ENCODE results near the gene UQCRQ. TPM values are rescaled to one million over a fixed set of nuclear protein-coding genes. Genes with fewer than 3 reads are reported as not detected.
A peak's percentile ranks its signal among the peaks of the same experiment; 100 is the strongest.

UQCRQ gene
- total and polyA plus RNA-seq, 2 of the 13 experiments (the other 11 are each of a cell fraction or from before 2014, with no cell fraction given), result 257 to 575 TPM

GRCh38 chr5:132866342-132867045, at the start of gene UQCRQ, which contains the start of gene GDF9 (continued):
- TF ChIP-seq ATF7 (IDR thresholded peaks at IDR 0.05), result peak; percentile 83
- peak; percentile 56; the same call in 1 of the 2 replicates for TF ChIP-seq ATF7 (CRISPR knock-in tag; IDR thresholded peaks at IDR 0.05)
- peak; percentile 37; the same call in 1 of the 2 replicates for TF ChIP-seq ZNF205 (CRISPR knock-in tag; IDR thresholded peaks at IDR 0.05)
- no peak; the same call in 1 of the 2 replicates for TF ChIP-seq BORCS8-MEF2B (CRISPR knock-in tag; IDR thresholded peaks at IDR 0.05)
- peak; percentile 71; the same call in 1 of the 2 replicates for TF ChIP-seq SP5 (CRISPR knock-in tag; IDR thresholded peaks at IDR 0.05; ENCODE audit: borderline replicate concordance, low read depth)
- TF ChIP-seq ZNF800 (CRISPR knock-in tag; IDR thresholded peaks at IDR 0.05), result peak; percentile 64; the same call in 1 of the 2 replicates
- no peak; the same call in 1 of the 2 replicates for TF ChIP-seq ZNF451 (CRISPR knock-in tag; IDR thresholded peaks at IDR 0.05)
- TF ChIP-seq KAT7 (CRISPR knock-in tag; IDR thresholded peaks at IDR 0.05; ENCODE audit: borderline replicate concordance), result peak; percentile 64
- TF ChIP-seq ZFP36 (IDR thresholded peaks at IDR 0.05; ENCODE audit: borderline replicate concordance, low read depth, low read length, partially characterized antibody), result no peak
- TF ChIP-seq ETV6 (CRISPR knock-in tag; conservative IDR thresholded peaks at IDR 0.05), result 0 out of 2 replicates have a peak, but pooled peaks have one; percentile 23
- TF ChIP-seq, protein P1, sequence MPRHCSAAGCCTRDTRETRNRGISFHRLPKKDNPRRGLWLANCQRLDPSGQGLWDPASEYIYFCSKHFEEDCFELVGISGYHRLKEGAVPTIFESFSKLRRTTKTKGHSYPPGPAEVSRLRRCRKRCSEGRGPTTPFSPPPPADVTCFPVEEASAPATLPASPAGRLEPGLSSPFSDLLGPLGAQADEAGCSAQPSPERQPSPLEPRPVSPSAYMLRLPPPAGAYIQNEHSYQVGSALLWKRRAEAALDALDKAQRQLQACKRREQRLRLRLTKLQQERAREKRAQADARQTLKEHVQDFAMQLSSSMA (CRISPR knock-in tag; IDR thresholded peaks at IDR 0.05), result 0 out of 2 replicates have a peak, but pooled peaks have one; percentile 9
- TF ChIP-seq ARID2 (CRISPR knock-in tag; IDR thresholded peaks at IDR 0.05; ENCODE audit: borderline replicate concordance), result peak; percentile 59; the same call in 1 of the 2 replicates
- TF ChIP-seq ZSCAN29 (CRISPR knock-in tag; conservative IDR thresholded peaks at IDR 0.05), result no peak; the same call in 1 of the 2 replicates
- no peak for TF ChIP-seq ZNF724P (CRISPR knock-in tag; IDR thresholded peaks at IDR 0.05; ENCODE audit: borderline replicate concordance)
- peak; percentile 6; the same call in 1 of the 2 replicates for TF ChIP-seq MAFF (IDR thresholded peaks at IDR 0.05; ENCODE audit: low read depth, low read length)
- TF ChIP-seq NFIC (IDR thresholded peaks at IDR 0.05; ENCODE audit: low read length), result peak; percentile 10; the same call in 1 of the 2 replicates
- peak; percentile 94 for TF ChIP-seq GATAD1 (CRISPR knock-in tag; IDR thresholded peaks at IDR 0.05)
- TF ChIP-seq MIXL1 (CRISPR knock-in tag; IDR thresholded peaks at IDR 0.05), result peak; percentile 10; the same call in 1 of the 2 replicates
- peak; percentile 95 for TF ChIP-seq CTCF (CRISPR knock-in tag; IDR thresholded peaks at IDR 0.05)
- TF ChIP-seq RFX3 (CRISPR knock-in tag; IDR thresholded peaks at IDR 0.05), result no peak
- TF ChIP-seq, protein P2, sequence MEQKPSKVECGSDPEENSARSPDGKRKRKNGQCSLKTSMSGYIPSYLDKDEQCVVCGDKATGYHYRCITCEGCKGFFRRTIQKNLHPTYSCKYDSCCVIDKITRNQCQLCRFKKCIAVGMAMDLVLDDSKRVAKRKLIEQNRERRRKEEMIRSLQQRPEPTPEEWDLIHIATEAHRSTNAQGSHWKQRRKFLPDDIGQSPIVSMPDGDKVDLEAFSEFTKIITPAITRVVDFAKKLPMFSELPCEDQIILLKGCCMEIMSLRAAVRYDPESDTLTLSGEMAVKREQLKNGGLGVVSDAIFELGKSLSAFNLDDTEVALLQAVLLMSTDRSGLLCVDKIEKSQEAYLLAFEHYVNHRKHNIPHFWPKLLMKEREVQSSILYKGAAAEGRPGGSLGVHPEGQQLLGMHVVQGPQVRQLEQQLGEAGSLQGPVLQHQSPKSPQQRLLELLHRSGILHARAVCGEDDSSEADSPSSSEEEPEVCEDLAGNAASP (CRISPR knock-in tag; IDR thresholded peaks at IDR 0.05; ENCODE audit: borderline replicate concordance), result no peak
- no peak for TF ChIP-seq NFRKB (IDR thresholded peaks at IDR 0.05)
- peak; percentile 45; the same call in 1 of the 2 replicates for TF ChIP-seq ZNF337 (CRISPR knock-in tag; IDR thresholded peaks at IDR 0.05; ENCODE audit: borderline replicate concordance, low read depth)
- peak; percentile 71; the same call in 1 of the 2 replicates for TF ChIP-seq NFKB2 (CRISPR knock-in tag; IDR thresholded peaks at IDR 0.05; ENCODE audit: borderline replicate concordance)
- no peak for TF ChIP-seq CENPT (CRISPR knock-in tag; IDR thresholded peaks at IDR 0.05; ENCODE audit: low read depth)
